Upper lobe of left lung (tissue), 4 donors: Measurements from ENCODE around the gene USP47.

ENCODE experiments used
- CTCF ChIP-seq, 6 experiments: fragments of 450-650 bp in 4 of 6; fragments of 200-600 bp in 2 of 6; sonication (generic) in 2 of 6; IDR thresholded peaks; one replicate each; pipeline ENCODE4 v1.5.1; 2016 to 2019; ENCODE audit warnings: antibody characterized with exemption in 6 of 6
- EP300 ChIP-seq, 4 donors: sonication (generic); formaldehyde crosslinking; IDR thresholded peaks; one replicate each; pipeline ENCODE4 v1.5.1; 2017; ENCODE audit warnings: antibody characterized with exemption in 4 of 4, control low read depth in 2 of 4
- POLR2A ChIP-seq, 4 donors: fragments of 450-650 bp; IDR thresholded peaks; one replicate each; pipeline ENCODE4 v1.5.1; 2016 to 2017; ENCODE audit warnings: antibody characterized with exemption in 4 of 4, mild to moderate bottlenecking in 2 of 4
- POLR2AphosphoS5 ChIP-seq, 2 donors: sonication (generic); formaldehyde crosslinking; IDR thresholded peaks; one replicate each; pipeline ENCODE4 v1.5.1; 2017; ENCODE audit warnings: antibody characterized with exemption in 2 of 2

GRCh38 chr11:11805228-11805627, 36.5 kb upstream of the USP47 start:
- no peak for TF ChIP-seq CTCF (IDR thresholded peaks at IDR 0.05)
- TF ChIP-seq POLR2A (IDR thresholded peaks at IDR 0.05), result no peak
- TF ChIP-seq EP300 (IDR thresholded peaks at IDR 0.05), result no peak
- TF ChIP-seq POLR2AphosphoS5 (IDR thresholded peaks at IDR 0.05), result no peak
